ENCODE data around the gene GREM2.

Gene GREM2

DNA sequence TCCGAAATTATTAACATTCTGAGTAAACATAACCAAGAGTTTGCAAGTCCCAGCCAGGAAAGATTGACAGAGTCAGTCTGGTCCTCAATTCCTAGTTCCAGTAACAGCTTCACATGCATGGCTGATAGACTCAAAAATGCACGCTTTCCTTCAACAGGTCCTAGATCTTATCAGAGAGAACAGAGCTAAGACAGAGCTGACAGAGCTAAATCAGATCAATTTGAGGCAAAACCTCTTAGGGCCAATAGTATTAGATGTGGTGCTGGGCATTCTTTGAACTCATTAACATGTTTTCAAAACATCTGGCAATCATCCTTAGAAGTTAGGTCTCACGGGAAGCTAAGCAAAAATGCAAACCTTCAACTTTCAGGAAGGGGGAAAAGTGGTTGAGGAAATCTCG, 114.0 kb downstream of the GREM2 start:
- Histone ChIP-seq H3K4me3 (replicated peaks; ENCODE audit: insufficient read depth, low read length) (no peak overlapping the region), H3K27ac (replicated peaks) (no peak overlapping the region), H3K27me3 (ENCODE audit: insufficient read depth, poor library complexity, severe bottlenecking) (no peaks in the 10 kb centered on the region)
- TF ChIP-seq REST (IDR thresholded peaks at IDR 0.05; ENCODE audit: insufficient replicate concordance, low read depth) (no peak), SPI1 (IDR thresholded peaks at IDR 0.05; ENCODE audit: borderline replicate concordance, low read depth) (no peak), POLR2AphosphoS5 (IDR thresholded peaks at IDR 0.05; ENCODE audit: low read depth) (no peak), GABPA (IDR thresholded peaks at IDR 0.05; ENCODE audit: low read depth) (no peak)
- TF ChIP-seq, protein P1, sequence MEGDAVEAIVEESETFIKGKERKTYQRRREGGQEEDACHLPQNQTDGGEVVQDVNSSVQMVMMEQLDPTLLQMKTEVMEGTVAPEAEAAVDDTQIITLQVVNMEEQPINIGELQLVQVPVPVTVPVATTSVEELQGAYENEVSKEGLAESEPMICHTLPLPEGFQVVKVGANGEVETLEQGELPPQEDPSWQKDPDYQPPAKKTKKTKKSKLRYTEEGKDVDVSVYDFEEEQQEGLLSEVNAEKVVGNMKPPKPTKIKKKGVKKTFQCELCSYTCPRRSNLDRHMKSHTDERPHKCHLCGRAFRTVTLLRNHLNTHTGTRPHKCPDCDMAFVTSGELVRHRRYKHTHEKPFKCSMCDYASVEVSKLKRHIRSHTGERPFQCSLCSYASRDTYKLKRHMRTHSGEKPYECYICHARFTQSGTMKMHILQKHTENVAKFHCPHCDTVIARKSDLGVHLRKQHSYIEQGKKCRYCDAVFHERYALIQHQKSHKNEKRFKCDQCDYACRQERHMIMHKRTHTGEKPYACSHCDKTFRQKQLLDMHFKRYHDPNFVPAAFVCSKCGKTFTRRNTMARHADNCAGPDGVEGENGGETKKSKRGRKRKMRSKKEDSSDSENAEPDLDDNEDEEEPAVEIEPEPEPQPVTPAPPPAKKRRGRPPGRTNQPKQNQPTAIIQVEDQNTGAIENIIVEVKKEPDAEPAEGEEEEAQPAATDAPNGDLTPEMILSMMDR (IDR thresholded peaks at IDR 0.05; ENCODE audit: insufficient read depth, low read length) = no peak
- no peak for DNase-seq (ENCODE audit: low read depth in 1 of 2, low spot score in 1 of 2)

GRCh38 chr1:240496941-240497340, 115.0 kb downstream of the GREM2 start:
- no peak for DNase-seq (ENCODE audit: low read depth in 1 of 2, low spot score in 1 of 2)
- H3K4me3 ChIP-seq (replicated peaks; ENCODE audit: insufficient read depth, low read length) = no peak overlapping the region
- TF ChIP-seq SPI1 (IDR thresholded peaks at IDR 0.05; ENCODE audit: borderline replicate concordance, low read depth) (no peak), GABPA (IDR thresholded peaks at IDR 0.05; ENCODE audit: low read depth) (no peak), POLR2AphosphoS5 (IDR thresholded peaks at IDR 0.05; ENCODE audit: low read depth) (no peak), REST (IDR thresholded peaks at IDR 0.05; ENCODE audit: insufficient replicate concordance, low read depth) (no peak)
- TF ChIP-seq, protein P1 (IDR thresholded peaks at IDR 0.05; ENCODE audit: insufficient read depth, low read length) = no peak
- H3K27ac ChIP-seq (replicated peaks) = no peak overlapping the region
- H3K27me3 ChIP-seq (ENCODE audit: insufficient read depth, poor library complexity, severe bottlenecking) = no peaks in the 10 kb centered on the region

DNA sequence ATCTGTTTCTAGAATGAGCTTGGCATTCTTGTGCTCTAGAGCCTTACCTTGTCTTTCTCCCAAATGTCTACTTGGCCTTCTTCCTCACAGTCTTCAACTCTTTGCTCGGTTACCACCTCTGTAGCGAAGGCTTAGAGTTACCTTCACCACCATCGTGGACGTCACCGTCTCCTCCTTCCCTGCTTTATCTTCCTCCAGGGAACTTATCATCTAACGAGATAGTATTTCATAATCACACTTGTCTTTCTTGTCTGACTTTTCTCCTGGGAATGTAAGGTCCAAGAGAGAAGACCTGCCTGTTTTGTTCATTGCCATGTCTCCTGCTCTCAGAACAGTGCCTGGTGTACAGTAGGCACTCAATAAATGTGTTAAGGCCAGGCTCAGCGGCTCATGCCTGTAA, 115.6 kb downstream of the GREM2 start:
- no peak overlapping the region for H3K4me3 ChIP-seq (replicated peaks; ENCODE audit: insufficient read depth, low read length)
- no peaks in the 10 kb centered on the region for H3K27me3 ChIP-seq (ENCODE audit: insufficient read depth, poor library complexity, severe bottlenecking)
- no peak for DNase-seq (ENCODE audit: low read depth in 1 of 2, low spot score in 1 of 2)
- TF ChIP-seq SPI1 (IDR thresholded peaks at IDR 0.05; ENCODE audit: borderline replicate concordance, low read depth) (no peak), POLR2AphosphoS5 (IDR thresholded peaks at IDR 0.05; ENCODE audit: low read depth) (no peak), REST (IDR thresholded peaks at IDR 0.05; ENCODE audit: insufficient replicate concordance, low read depth) (no peak), GABPA (IDR thresholded peaks at IDR 0.05; ENCODE audit: low read depth) (no peak)
- TF ChIP-seq, protein P1 (IDR thresholded peaks at IDR 0.05; ENCODE audit: insufficient read depth, low read length) = no peak
- H3K27ac ChIP-seq (replicated peaks) = no peak overlapping the region

Measured in HL-60 (cell line).